GM19455 (cell line): ENCODE measurements around the gene KLK12.
"Not testable (repeated sequence)": the region's sequence is repeated elsewhere in the genome, so short reads cannot be mapped to it uniquely, and the experiment has no call there.

Experiments
- ATAC-seq: cut with Tn5 transposase; IDR thresholded peaks from one replicate; pipeline ENCODE4 v1.9.1; 2021; ENCODE audit not compliant: unreplicated experiment

Gene KLK12

DNA sequence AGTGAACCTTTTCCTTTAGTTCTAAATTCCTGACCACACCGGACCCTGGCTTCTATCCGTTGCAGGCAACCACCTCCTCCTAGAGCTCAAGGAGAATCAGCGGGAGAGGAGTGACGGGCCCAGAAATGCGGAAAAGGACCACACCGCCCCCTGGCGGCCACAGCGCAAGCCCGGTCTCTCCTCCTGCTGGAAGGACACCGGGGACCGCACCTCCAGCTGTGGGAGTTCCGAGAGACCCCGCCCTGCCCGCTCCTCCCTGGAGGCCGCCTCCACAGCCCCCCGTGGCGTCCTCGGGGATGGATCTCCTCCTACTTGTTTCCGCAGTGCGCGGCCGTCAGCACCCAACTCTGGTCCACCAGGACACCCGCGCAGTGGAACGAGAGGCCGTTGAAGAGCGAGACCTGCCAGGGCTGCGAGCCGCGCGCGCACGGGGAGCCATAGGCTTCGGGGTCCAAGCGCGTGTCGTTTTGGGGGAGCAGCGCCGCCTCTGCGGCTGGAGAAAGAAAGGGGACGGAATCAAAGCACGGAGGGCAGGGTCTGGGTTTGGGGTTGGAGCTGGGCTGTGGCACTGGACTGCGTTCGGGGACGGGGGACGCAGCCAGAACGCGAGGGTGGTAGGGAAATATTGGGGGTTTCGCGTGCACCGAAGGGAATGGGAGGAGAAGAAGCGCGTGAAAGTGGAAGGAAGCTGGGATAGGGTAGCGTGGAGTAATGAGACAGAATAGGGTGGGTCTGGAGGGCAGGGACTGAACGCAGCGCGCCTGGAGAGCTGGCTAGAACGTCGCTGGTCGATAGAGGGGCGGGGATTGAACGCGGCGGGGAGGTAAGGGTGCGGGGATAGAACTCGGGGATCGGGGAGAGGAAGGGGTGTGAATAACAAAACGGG, 17.8 kb downstream of the KLK12 start:
- no peak for ATAC-seq

- ATAC-seq = no peak
Observed at GRCh38 chr19:51015691-51016267, 19.0 kb downstream of the KLK12 start.

- no peak for ATAC-seq
Observed at GRCh38 chr19:51014242-51014641, 20.6 kb downstream of the KLK12 start.

- no peak for ATAC-seq
Observed at GRCh38 chr19:51012661-51013190, 22.1 kb downstream of the KLK12 start.

DNA sequence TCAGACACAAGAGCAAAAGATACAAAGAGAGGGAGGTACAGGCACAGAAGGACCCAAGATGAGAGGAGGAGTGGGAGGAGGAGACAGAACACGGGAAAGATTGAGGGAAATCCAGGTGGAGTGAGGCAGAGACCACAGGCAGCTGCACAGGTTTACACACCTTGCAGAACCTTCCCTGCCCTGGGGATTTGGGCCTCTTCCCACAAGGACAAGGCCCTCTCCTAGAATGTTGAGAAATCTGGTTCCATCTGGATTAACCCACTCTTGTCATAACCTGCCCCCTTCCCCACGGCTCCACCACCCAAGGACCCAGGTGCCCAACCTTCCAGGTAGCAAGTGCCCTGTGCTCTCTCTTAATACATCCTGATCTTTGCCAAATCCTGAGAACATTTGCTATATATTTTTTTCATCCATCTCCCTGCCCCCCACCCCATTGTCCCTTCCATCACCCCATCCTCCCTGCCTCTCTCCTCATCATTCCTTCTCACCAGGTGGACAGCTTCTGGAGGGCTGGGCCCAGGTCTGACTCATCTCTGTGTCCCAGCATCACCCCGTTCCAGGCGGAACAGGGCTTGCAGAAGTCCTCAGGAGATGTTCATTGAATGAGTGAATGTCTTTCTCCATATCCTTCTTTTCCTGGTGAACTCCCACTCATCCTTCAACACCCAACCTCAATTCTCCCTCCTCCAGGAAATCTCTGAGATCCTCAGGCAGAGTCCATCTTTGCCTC, 24.6 kb downstream of the KLK12 start:
- no peak for ATAC-seq

GRCh38 chr19:51009061-51009891, 25.5 kb downstream of the KLK12 start:
- ATAC-seq = no peak

GRCh38 chr19:51007488-51007887, 27.3 kb downstream of the KLK12 start:
- ATAC-seq = no peak

DNA sequence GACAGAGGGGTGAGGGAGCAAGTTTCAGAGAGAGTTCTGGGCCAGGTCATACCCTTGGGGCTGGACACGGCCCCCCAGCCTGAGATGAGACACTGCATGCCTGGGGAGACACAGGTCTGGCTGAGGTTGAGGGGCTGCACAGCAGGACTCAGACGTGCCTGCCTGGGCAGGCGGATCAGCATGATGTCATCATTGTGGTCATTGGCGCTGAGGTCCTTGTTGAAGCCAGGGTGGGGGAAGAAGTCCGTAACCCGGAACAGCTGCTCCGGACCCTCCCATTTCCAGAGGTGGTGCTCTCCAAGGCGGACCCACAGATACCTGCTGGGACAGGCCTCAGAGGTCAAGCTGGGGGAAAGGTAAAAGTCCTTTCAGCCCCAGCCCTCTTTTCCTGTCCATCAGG, 28.4 kb downstream of the KLK12 start:
- ATAC-seq = no peak

DNA sequence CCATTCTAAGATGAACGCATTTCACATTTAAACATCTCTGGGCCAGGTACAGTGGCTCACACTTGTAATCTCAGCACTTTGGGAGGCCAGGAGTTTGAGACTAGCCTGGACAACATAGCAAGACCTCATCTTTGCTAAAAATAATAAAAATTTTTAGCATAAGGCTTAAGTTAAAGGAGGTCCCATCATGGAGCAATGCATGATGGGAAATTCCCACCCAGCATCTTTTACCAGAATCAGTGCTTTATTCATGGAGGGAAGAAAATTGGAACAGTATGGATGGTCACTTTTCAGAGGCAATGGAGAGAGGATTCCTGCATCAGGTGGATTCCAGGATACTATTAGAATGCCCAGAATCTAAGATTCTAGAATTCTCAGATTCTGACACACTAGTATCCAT, 29.6 kb downstream of the KLK12 start:
- no peak for ATAC-seq

- no peak for ATAC-seq
Observed at GRCh38 chr19:51003316-51003715, 31.5 kb downstream of the KLK12 start.

GRCh38 chr19:51002542-51003311, 32.1 kb downstream of the KLK12 start:
- no peak for ATAC-seq

GRCh38 chr19:51002089-51002532, 32.7 kb downstream of the KLK12 start:
- no peak for ATAC-seq

GRCh38 chr19:51001515-51001914, 33.3 kb downstream of the KLK12 start, which contains the start of gene KLK8:
Gene KLK8, minus strand, starts transcription at chr19:51001604. Its CDS starts 437 bp downstream, at chr19:51001167.
- no peak for ATAC-seq

- no peak for ATAC-seq
Observed at GRCh38 chr19:51000981-51001380, 33.8 kb downstream of the KLK12 start.

GRCh38 chr19:51000426-51000825, 34.4 kb downstream of the KLK12 start:
- ATAC-seq = no peak

- no peak for ATAC-seq
Observed at GRCh38 chr19:50998686-50999085, 36.1 kb downstream of the KLK12 start.

DNA sequence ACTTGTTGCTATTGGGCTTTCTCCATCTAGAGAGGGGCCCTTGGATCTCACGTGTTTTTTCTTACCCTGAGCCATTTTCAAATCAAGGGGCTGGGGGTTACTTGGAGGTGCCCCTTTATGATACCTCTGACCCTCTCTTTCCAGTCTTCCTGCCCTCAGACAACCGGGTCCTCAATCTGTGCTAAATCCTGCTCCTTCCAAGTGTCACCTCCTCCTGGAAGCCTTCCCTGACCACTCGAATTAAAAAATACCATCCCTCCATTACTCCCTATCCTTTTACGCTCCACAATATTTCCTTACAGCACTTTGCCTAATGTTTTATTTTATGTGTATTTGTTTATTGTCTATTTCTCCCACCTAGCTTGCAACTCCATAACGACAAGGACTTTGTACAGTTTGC, 36.7 kb downstream of the KLK12 start:
- no peak for ATAC-seq

- no peak for ATAC-seq
Observed at GRCh38 chr19:50994129-50994528, 40.7 kb downstream of the KLK12 start.

GRCh38 chr19:50992666-50993035, 42.2 kb downstream of the KLK12 start:
- no peak for ATAC-seq

DNA sequence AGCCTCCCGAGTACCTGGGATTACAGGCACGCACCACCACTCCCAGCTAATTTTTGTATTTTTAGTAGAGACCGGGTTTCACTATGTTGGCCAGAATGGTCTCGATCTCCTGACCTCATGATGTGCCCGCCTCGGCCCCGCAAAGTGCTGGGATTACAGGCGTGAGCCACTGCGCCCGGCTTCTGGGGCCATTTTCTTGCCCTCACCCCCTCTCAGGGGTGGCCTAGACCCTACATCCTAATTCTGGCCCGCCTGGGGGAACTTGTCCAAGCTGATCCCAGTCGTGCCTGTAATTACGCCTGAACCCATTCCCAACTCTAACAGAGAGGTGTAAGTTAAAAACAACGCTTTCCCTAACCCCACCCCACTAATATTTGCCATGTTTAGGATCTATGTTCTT, 50.4 kb downstream of the KLK12 start:
- not testable (repeated sequence) for ATAC-seq
